HG03025 (cell line): ENCODE measurements around the gene TNFAIP2.
"Not testable (repeated sequence)": the region's sequence is repeated elsewhere in the genome, so short reads cannot be mapped to it uniquely, and the experiment has no call there.

Experiments used
- ATAC-seq: cut with Tn5 transposase; IDR thresholded peaks from one replicate; pipeline ENCODE4 v1.9.1; 2021; ENCODE audit warnings: mild to moderate bottlenecking, moderate library complexity; ENCODE audit not compliant: unreplicated experiment, low FRiP score

The TNFAIP2 gene

GRCh38 chr14:103105580-103106150 lies 17.6 kb upstream of the TNFAIP2 start:
- ATAC-seq: no peak

- ATAC-seq: no peak
Measured at GRCh38 chr14:103107455-103107854, 15.8 kb upstream of the TNFAIP2 start.

- ATAC-seq: no peak
Measured at GRCh38 chr14:103107941-103108748, 15.1 kb upstream of the TNFAIP2 start.

DNA sequence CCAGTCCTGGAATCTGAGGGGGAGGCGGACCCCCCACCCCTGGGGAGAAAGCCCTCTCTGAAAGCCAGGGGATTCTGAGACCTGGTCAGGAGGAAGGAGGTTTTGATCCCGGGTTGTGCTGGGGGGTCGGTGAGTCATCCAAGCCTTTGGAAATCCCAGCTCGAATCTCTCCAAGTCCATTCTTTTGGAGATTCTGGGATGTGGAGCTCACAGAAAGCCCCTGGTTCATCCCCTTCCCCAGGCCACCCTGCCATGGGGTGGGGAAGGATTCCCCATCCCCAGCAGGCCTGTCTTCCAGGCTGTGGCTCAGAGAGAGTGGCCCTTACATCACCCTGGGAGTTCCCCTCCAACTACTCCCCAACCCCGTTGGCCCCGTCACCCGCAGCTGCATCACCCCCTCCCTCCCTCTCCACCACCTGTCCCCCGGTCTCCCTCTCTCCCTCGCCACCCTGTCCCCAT lies 14.5 kb upstream of the TNFAIP2 start:
- ATAC-seq: no peak

GRCh38 chr14:103109535-103110441 lies 13.5 kb upstream of the TNFAIP2 start:
- no peak for ATAC-seq

DNA sequence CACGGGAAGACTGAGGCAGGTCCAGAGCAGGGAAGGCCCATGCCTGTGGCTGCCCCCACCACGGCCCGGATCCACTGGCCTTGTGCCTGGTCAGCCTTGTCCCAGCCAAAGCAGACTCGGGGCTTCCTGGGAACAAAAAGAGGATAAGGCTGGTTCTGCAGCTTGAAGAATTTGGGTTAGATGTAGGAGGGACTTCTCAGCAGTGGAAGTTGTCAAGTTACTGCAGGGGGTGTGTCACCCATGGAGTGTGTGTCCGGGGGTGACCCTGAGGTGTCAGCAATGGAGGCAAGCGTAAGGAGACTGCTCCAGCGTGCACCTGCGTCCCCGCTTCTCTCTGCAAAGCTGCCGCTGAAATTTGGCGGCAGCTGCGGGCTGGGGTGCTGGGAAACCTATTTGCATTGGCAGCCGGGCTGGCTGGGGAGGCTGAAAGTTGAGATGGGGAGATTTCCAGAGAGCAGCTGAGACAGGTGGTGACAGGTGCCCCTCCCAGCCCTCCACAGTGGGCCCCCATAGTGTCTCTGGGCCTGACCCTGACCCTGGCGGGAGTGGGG lies 12.5 kb upstream of the TNFAIP2 start:
- ATAC-seq: no peak

GRCh38 chr14:103111232-103111868 lies 11.9 kb upstream of the TNFAIP2 start:
- no peak for ATAC-seq

DNA sequence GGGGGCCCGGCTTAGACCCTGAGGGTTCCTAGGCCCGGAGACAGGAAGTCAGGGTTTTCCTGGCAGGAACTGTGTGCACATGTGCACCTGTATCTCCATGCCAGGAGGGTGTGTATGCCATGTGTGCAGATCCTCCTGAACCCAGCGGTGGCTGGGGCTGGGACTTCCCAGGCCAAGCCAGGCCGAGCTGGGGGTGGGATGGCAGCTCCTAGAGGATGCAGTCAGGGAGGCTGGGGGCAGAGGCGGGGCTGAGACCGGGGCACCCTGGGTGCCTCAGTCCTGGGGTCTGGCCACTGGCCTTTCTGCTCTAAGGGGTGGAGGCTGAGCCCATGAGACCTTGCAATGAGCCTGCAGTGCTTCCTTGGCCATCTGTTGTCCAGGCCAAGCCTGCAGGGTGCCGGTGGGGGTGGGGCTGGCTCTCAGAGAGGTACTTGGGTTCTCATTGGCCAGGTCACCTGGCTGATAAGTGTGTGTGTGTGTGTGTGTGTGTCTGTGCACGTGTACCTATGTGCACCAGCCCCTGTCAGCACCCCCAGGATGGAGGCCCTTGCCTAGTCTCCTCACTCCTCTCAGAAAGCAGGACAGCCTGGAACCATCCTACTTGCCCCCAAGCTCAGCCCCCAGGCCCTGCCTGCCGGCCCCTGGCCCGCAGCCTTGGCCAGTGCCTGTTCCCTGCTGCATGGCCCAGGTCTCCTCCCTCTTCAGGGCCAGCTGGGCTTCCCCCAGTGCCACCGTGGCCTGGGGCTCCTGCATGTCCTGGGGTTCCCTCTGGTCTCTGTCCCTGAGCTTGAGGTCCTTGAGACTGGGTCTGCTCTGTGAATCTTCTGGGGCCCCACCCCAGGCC lies 10.6 kb upstream of the TNFAIP2 start:
- no peak for ATAC-seq

DNA sequence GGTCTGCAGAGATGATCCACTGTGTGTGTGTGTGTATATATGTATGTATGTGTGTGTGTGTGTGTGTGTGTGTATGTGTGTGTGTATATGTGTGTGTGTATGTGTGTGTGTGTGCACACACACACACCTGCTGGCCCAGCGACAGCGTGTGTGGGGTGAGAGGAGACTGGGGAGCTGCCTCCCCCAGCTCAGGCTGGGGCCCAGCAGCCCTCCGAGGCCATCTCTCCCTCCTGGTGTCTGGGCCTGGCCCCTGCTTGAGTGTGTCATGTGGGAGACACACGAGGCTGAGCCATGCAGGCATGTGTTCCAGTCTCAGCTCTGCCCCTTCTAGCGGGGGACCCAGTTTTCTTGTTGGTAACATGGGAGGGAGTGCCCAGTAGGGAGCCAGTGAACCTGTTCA lies 10.0 kb upstream of the TNFAIP2 start:
- no peak for ATAC-seq

DNA sequence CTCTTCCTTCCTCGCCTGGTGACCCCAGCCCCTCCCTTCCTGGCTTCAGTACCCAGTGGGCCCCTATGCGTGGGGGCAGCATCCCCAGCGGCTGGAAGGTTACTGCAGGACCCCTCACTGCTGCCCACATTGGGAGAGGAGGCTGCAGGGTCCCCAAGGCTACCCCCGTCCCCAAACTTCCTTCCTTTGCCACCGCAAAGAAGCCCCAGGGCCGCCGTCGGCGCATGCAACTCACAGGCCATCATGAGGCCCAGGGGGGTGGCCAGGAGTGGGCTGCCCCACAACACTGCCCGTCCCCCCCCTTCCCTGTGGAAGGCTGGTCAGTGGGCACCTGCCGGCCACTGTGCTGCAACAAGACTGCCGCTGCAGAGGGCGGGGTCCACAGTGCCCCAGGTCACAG lies 9.5 kb upstream of the TNFAIP2 start:
- no peak for ATAC-seq

- ATAC-seq: not testable (repeated sequence)
Measured at GRCh38 chr14:103115086-103115679, 8.1 kb upstream of the TNFAIP2 start.

GRCh38 chr14:103115845-103116572 lies 7.3 kb upstream of the TNFAIP2 start:
- no peak for ATAC-seq

- no peak for ATAC-seq
Measured at GRCh38 chr14:103116636-103117035, 6.6 kb upstream of the TNFAIP2 start.

- not testable (repeated sequence) for ATAC-seq
Measured at GRCh38 chr14:103117499-103117898, 5.8 kb upstream of the TNFAIP2 start.

DNA sequence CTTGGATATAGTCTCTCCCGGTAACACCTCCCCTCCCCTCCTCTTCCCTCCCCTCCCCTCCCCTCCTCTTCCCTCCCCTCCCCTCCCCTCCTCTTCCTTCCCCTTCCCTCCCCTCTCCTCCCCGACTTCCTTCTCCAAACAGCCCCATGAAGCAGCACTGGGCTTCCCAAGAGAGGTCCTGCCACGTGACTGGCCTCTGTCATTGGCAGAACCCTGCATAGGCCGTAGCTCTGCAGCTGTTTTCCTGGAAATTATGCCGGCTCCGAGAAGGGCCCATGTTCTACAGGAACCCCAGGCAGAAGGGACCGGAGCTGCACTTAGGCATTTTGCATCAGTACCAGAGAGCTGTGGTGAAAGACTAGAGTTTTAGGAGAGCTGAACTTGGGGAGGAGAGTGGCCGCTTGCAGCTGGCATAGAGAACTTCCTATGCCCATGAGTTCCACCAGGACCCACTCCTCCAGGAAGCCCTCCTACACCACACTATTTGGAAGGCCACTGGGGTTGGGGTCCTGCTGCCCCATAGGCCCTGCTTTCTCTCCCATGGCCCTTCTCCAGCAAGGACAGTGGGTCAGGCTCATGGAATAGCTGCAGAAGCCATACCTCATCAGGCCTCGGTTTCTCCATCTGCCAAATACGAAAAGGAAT lies 5.1 kb upstream of the TNFAIP2 start:
- no peak for ATAC-seq

DNA sequence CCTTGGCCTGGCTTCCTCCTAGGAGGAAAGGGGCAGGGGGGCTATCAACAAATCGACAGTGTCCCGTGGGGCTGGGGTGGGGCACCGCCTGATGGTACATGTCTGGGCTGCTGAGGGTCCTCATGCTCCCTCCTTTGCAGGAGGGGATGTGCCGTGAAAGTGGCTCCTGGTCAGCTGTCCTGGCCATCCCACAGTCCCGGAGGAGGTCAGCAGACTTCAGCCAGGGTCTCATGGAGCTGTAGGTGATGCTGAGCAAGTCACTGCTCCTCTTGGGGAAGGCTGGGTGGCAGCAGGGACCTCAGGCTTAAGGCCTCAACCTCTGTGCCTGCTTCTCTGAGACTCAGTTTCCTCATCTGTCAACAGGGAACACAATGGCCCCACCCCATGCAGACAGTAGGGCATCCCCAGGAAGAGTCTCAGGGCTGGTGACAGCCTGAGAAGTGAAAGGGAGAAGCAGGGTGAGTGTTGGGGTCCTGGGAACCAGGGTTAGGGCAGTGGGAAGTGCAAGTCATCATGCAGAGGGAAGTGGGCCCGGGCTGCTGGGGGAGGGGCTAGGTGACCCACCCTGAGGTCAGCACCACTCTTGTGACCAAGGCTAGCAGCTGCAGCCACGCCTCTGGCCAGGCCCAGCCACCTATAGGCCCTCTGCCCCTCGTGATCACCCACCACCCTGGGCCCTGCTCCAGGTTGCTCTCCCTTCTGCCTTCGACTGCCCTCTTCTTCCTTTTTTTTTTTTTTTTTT lies 4.4 kb upstream of the TNFAIP2 start:
- ATAC-seq: no peak

DNA sequence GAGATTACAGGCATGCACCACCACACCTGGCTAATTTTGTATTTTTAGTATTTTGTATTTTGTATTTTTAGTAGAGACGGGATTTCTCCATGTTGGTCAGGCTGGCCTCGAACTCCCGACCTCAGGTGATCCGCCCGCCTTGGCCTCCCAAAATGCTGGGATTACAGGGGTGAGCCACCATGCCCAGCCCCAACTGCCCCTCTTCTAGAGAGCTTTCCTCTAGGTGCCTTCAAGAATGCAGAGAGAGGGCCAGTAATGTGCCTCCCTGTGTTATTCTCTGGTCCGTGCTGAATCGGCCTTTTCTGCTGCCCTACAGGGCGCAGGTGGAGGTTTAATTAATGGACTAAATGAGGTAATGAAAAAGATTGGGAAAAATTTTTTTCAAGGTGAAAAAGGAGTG lies 3.7 kb upstream of the TNFAIP2 start:
- not testable (repeated sequence) for ATAC-seq
